ENCODE results near the gene MAPK1. TPM values are rescaled to one million over a fixed set of nuclear protein-coding genes. Genes with fewer than 3 reads are reported as not detected.
"Not testable (repeated sequence)": the region's sequence is repeated elsewhere in the genome, so short reads cannot be mapped to it uniquely, and the experiment has no call there.

MAPK1 gene
- total and polyA plus RNA-seq, 2 donors: 22.2 to 71.1 TPM

DNA sequence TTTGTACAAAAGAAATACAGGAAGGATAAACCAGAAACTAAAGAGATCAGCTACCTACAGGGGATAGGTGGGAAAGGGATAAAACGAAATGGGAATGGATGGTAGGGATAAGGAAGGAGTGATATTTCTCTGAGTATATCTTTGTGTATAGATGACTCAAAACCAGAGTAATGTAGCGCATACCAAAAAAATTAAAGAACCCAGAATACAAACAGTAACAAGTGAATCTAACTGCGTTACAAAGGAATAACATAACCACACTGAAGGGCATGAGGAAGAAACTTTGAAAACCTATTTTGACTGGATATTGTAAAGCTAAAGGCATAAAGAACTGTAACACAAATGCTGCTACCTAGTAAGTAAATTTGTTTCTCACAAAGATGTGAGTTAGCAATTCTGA lies 37.9 kb downstream of the MAPK1 start:
- WGBS: 97% methylated on average over 3 of the region's 3 CpGs
- Histone ChIP-seq H3K9me3 (ENCODE audit: control insufficient read depth in 2 of 2, insufficient read depth in 1 of 2, low read length in 1 of 2) (no peaks in the 10 kb centered on the region), H3K27ac (ENCODE audit: low read depth in 1 of 2, low read length in 1 of 2) (no peak overlapping the region), H3K36me3 (ENCODE audit: control insufficient read depth in 2 of 2, insufficient read depth in 2 of 2, low read length in 1 of 2) (peaks cover 4 to 6% of the 10 kb centered on the region in 2 donors), H3K4me1 (ENCODE audit: control insufficient read depth in 2 of 2, insufficient read depth in 2 of 2, low read length in 2 of 2) (peaks cover 0 to 3% of the 10 kb centered on the region in 2 donors), H3K4me3 (ENCODE audit: low read length in 2 of 2) (no peak overlapping the region), H3K27me3 (ENCODE audit: control insufficient read depth in 2 of 2, insufficient read depth in 1 of 2, low read length in 1 of 2) (no peaks in the 10 kb centered on the region)
- DNase-seq (ENCODE audit: low read depth in 6 of 9, low spot score in 9 of 9): no peak

DNA sequence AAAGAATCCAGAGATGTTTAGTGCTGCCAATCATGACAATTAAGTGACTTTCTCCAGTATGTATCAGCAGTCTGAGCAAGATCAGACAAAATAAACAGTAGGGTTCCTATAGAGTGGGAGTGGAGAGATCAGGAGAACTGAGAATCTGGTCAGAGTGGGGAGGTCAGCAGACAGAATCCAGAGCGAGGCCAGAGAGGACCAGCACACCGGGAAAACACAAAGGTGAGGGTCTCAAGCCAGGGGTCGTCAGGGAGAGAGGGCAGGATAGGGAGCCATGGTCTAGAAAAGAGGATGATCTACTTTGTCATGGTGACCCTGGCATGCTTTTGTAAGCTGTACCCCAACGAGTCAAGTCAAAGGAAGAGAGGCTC lies 39.2 kb downstream of the MAPK1 start:
- Histone ChIP-seq H3K36me3 (ENCODE audit: control insufficient read depth in 2 of 2, insufficient read depth in 2 of 2, low read length in 1 of 2) (peaks cover 4 to 6% of the 10 kb centered on the region in 2 donors), H3K4me1 (ENCODE audit: control insufficient read depth in 2 of 2, insufficient read depth in 2 of 2, low read length in 2 of 2) (peaks cover 0 to 3% of the 10 kb centered on the region in 2 donors), H3K4me3 (ENCODE audit: low read length in 2 of 2) (no peak overlapping the region), H3K27ac (ENCODE audit: low read depth in 1 of 2, low read length in 1 of 2) (peak overlapping the region in 1 of 2 donors; percentile 68), H3K27me3 (ENCODE audit: control insufficient read depth in 2 of 2, insufficient read depth in 1 of 2, low read length in 1 of 2) (no peaks in the 10 kb centered on the region), H3K9me3 (ENCODE audit: control insufficient read depth in 2 of 2, insufficient read depth in 1 of 2, low read length in 1 of 2) (no peaks in the 10 kb centered on the region)
- DNase-seq (ENCODE audit: low read depth in 6 of 9, low spot score in 9 of 9): no peak
- 94% methylated on average over 4 of the region's 4 CpGs for WGBS

DNA sequence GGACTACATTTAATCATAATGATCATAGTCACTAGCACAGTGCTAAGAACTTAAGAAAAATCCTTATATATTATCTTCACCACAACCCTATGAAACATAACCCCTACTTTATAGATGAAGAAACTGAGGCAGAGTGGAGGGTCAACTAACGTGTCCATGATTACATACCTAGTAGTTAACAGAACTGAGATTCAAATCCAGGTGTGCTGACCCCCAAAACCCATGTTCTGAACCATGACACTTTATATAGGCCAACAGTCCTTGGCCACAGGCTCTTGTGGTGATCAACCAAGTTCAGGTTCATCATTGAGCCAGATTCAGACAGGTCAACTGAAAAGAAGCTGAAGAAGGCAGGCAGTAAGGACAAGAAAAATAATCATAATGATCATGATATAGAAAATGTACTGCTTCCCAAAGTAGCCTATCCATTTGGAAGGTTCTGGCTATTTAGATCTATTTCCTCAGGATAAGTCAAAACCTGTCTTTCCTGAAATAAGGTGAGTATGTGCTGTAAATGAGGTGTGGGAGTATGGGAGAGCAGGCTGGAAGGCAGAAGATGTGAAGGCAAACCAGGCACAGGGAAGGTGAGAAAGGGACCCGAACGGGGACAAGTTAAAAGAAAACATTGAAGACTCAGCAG lies 39.7 kb downstream of the MAPK1 start:
- Histone ChIP-seq H3K4me1 (ENCODE audit: control insufficient read depth in 2 of 2, insufficient read depth in 2 of 2, low read length in 2 of 2) (peaks cover 0 to 3% of the 10 kb centered on the region in 2 donors), H3K4me3 (ENCODE audit: low read length in 2 of 2) (no peak overlapping the region), H3K27me3 (ENCODE audit: control insufficient read depth in 2 of 2, insufficient read depth in 1 of 2, low read length in 1 of 2) (no peaks in the 10 kb centered on the region), H3K36me3 (ENCODE audit: control insufficient read depth in 2 of 2, insufficient read depth in 2 of 2, low read length in 1 of 2) (peaks cover 4 to 6% of the 10 kb centered on the region in 2 donors), H3K9me3 (ENCODE audit: control insufficient read depth in 2 of 2, insufficient read depth in 1 of 2, low read length in 1 of 2) (no peaks in the 10 kb centered on the region), H3K27ac (ENCODE audit: low read depth in 1 of 2, low read length in 1 of 2) (peak overlapping the region in 1 of 2 donors; percentile 37)
- WGBS: 97% methylated on average over 3 of the region's 3 CpGs
- no peak for DNase-seq (ENCODE audit: low read depth in 6 of 9, low spot score in 9 of 9)

DNA sequence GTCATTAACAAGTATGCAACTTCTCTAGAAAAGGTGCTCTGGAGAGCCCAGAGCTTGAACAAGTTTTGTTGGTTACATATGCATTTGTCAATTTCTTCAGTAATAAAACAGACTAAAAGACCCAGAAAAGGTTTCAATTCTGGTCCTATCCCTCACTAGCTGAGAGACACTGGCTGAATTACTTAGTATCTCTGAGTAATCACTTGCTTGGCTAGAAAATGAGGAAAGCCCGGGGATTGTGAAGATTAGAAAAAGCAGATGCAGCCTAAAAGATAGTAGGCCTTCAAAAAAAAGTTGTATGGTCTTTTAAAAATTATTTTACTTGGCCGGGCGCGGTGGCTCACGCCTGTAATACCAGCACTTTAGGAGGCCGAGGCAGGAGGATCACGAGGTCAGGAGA lies 41.2 kb downstream of the MAPK1 start:
- Histone ChIP-seq H3K27me3 (ENCODE audit: control insufficient read depth in 2 of 2, insufficient read depth in 1 of 2, low read length in 1 of 2) (no peaks in the 10 kb centered on the region), H3K27ac (ENCODE audit: low read depth in 1 of 2, low read length in 1 of 2) (no peak overlapping the region), H3K4me3 (ENCODE audit: low read length in 2 of 2) (no peak overlapping the region), H3K36me3 (ENCODE audit: control insufficient read depth in 2 of 2, insufficient read depth in 2 of 2, low read length in 1 of 2) (no peaks in the 10 kb centered on the region), H3K9me3 (ENCODE audit: control insufficient read depth in 2 of 2, insufficient read depth in 1 of 2, low read length in 1 of 2) (no peaks in the 10 kb centered on the region), H3K4me1 (ENCODE audit: control insufficient read depth in 2 of 2, insufficient read depth in 2 of 2, low read length in 2 of 2) (peaks cover 0 to 3% of the 10 kb centered on the region in 2 donors)
- DNase-seq (ENCODE audit: low read depth in 6 of 9, low spot score in 9 of 9): no peak
- 99% methylated on average over 7 of the region's 7 CpGs for WGBS

DNA sequence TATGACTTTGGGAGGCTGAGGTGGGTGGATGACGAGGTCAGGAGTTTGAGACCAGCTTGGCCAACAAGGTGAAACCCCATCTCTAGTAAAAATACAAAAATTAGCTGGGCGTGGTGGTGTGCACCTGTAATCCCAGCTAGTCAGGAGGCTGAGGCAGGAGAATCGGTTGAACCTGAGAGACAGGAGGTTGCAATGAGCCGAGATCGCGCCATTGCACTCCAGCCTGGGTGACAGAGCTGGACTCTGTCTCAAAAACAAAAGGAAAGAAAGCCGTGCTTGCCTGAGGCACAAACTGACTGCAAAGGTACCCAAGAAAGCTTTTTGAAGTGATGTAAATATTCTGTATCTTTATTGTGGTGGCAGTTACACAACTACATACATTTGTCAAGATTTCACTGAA lies 42.5 kb downstream of the MAPK1 start:
- H3K36me3 ChIP-seq (ENCODE audit: control insufficient read depth in 2 of 2, insufficient read depth in 2 of 2, low read length in 1 of 2); H3K27me3 ChIP-seq (ENCODE audit: control insufficient read depth in 2 of 2, insufficient read depth in 1 of 2, low read length in 1 of 2); H3K4me1 ChIP-seq (ENCODE audit: control insufficient read depth in 2 of 2, insufficient read depth in 2 of 2, low read length in 2 of 2); H3K4me3 ChIP-seq (ENCODE audit: low read length in 2 of 2); H3K9me3 ChIP-seq (ENCODE audit: control insufficient read depth in 2 of 2, insufficient read depth in 1 of 2, low read length in 1 of 2); H3K27ac ChIP-seq (ENCODE audit: low read depth in 1 of 2, low read length in 1 of 2); DNase-seq (ENCODE audit: low read depth in 6 of 9, low spot score in 9 of 9): not testable (repeated sequence)
- 94% methylated on average over 7 of the region's 7 CpGs for WGBS

DNA sequence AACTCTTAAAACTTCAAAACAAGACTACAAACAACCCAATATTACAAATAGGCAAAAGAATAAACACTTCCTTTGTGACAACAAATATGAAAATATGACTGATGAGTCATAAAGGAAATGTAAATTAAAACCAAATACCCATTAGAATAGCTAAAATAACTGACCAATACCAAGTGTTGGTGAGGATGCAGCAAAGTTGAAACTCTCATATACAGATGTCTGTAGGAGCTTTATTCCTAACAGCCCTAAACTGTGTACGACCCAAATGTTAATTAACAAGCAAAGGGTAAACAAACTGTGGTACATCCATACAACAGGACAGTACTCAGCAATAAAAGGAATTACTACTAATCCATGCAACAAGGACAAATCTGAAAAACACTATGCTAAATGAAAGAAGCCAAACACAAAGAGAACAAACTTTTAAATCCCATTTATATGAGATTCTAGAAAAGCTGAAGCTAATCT lies 43.0 kb downstream of the MAPK1 start:
- no peaks in the 10 kb centered on the region for H3K27me3 ChIP-seq (ENCODE audit: control insufficient read depth in 2 of 2, insufficient read depth in 1 of 2, low read length in 1 of 2)
- 95% methylated on average over 1 of the region's 1 CpG for WGBS
- no peak overlapping the region for H3K4me3 ChIP-seq (ENCODE audit: low read length in 2 of 2)
- H3K36me3 ChIP-seq (ENCODE audit: control insufficient read depth in 2 of 2, insufficient read depth in 2 of 2, low read length in 1 of 2): no peaks in the 10 kb centered on the region
- DNase-seq (ENCODE audit: low read depth in 6 of 9, low spot score in 9 of 9): no peak
- H3K9me3 ChIP-seq (ENCODE audit: control insufficient read depth in 2 of 2, insufficient read depth in 1 of 2, low read length in 1 of 2): no peaks in the 10 kb centered on the region
- peaks cover 0 to 3% of the 10 kb centered on the region in 2 donors for H3K4me1 ChIP-seq (ENCODE audit: control insufficient read depth in 2 of 2, insufficient read depth in 2 of 2, low read length in 2 of 2)
- H3K27ac ChIP-seq (ENCODE audit: low read depth in 1 of 2, low read length in 1 of 2): no peak overlapping the region

DNA sequence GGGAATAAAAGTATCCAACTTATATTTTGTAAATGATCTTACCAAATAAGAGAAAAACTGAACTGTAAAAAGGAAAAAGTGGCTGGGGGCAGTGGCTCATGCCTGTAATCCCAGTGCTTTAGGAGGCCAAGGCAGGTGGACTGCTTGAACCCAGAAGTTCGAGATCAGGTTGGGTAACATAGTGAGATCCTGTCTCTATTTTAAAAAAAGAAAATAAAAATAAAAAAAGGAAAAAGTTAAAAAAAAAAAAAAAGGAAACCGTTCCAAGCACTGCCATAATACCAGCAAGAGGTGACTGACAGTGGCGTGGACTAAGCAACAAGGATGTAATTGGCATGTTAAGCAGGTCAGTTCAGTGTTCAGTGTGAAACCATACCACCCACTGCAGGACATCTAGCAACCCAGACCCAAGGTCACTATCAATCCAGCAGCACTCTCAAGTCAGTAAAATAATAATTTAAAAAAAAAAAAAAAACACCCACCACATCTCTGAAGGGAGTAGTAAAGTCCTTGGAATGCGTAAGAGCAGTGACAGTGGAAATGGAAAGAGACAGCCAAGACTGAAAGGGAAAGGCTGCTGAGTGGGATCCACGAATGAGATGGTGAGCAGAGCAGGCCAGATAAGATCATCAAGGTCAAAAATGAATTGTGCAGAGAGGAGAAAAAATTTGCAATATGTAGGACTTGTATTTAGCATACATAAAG lies 43.6 kb downstream of the MAPK1 start:
- no peaks in the 10 kb centered on the region for H3K9me3 ChIP-seq (ENCODE audit: control insufficient read depth in 2 of 2, insufficient read depth in 1 of 2, low read length in 1 of 2)
- no peak for DNase-seq (ENCODE audit: low read depth in 6 of 9, low spot score in 9 of 9)
- H3K27ac ChIP-seq (ENCODE audit: low read depth in 1 of 2, low read length in 1 of 2): no peak overlapping the region
- H3K4me1 ChIP-seq (ENCODE audit: control insufficient read depth in 2 of 2, insufficient read depth in 2 of 2, low read length in 2 of 2): peaks cover 0 to 7% of the 10 kb centered on the region in 2 donors
- 91% methylated on average over 5 of the region's 5 CpGs for WGBS
- H3K36me3 ChIP-seq (ENCODE audit: control insufficient read depth in 2 of 2, insufficient read depth in 2 of 2, low read length in 1 of 2): no peaks in the 10 kb centered on the region
- no peak overlapping the region for H3K4me3 ChIP-seq (ENCODE audit: low read length in 2 of 2)
- H3K27me3 ChIP-seq (ENCODE audit: control insufficient read depth in 2 of 2, insufficient read depth in 1 of 2, low read length in 1 of 2): no peaks in the 10 kb centered on the region

DNA sequence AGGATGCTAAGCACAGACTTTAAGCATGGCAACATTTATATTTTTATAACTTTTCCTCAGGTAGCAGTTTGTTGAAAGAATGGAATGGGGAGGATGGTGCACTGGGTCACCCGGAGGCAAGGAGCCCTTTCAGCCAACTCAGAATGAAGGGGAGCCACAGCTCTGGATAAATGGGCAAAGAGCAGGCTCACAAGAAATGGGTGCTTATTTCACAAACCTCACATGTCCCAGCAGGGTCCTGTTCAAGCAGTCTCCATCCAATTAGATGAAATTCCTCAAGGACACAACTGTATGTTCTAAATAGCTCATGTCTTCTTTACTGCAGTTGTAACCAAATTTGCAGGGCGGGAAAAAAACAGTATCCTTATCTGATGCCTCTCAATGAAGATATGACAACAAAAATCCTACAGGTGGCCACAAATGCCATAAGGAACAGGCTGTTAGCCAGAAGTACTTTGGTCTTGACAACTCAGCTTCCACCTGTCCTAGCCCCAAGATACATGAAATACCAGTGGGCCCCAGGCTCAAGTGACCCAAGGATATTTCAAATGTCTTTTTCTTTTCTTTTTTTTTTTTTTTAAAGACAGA lies 48.2 kb downstream of the MAPK1 start:
- DNase-seq (ENCODE audit: low read depth in 6 of 9, low spot score in 9 of 9): no peak
- no peak overlapping the region for H3K4me3 ChIP-seq (ENCODE audit: low read length in 2 of 2)
- WGBS: 97% methylated on average over 2 of the region's 2 CpGs
- no peaks in the 10 kb centered on the region for H3K27me3 ChIP-seq (ENCODE audit: control insufficient read depth in 2 of 2, insufficient read depth in 1 of 2, low read length in 1 of 2)
- H3K4me1 ChIP-seq (ENCODE audit: control insufficient read depth in 2 of 2, insufficient read depth in 2 of 2, low read length in 2 of 2): peaks cover 10 to 14% of the 10 kb centered on the region in 2 donors
- peaks cover 0 to 2% of the 10 kb centered on the region in 2 donors for H3K36me3 ChIP-seq (ENCODE audit: control insufficient read depth in 2 of 2, insufficient read depth in 2 of 2, low read length in 1 of 2)
- no peaks in the 10 kb centered on the region for H3K9me3 ChIP-seq (ENCODE audit: control insufficient read depth in 2 of 2, insufficient read depth in 1 of 2, low read length in 1 of 2)
- no peak overlapping the region for H3K27ac ChIP-seq (ENCODE audit: low read depth in 1 of 2, low read length in 1 of 2)

DNA sequence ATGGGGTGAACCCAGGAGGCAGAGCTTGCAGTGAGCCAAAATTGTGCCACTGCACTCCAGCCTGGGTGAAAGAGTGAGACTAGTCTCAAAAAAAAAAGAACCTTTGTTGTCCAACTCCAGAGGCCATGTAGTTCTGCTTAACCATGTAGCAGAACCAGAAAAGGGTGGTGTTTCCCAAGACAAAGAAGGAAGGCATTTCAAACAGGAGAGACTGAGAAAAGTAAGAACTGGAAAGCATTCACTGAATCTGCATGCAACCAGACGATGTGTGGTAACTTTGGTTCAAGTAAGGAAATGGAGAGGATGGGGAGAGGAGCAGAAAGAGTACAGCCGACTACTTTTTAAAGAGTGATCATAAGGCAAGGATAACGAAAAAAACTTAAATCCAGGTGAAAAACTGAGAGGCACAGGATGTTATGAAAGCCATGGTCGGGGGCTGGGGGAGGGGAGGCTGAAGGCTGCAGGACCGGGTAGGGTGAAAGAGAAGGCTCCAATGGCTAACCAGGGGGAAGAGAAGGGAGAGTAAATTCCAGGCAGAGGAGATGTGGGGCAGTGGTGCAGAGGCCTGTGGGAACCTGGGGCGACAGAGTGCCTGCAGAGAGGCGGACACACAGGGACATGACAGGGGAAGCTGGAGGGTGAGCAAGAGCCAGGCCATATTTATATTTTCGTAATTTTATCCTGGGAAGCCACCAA lies 48.8 kb downstream of the MAPK1 start:
- Histone ChIP-seq H3K36me3 (ENCODE audit: control insufficient read depth in 2 of 2, insufficient read depth in 2 of 2, low read length in 1 of 2) (peaks cover 0 to 2% of the 10 kb centered on the region in 2 donors), H3K27ac (ENCODE audit: low read depth in 1 of 2, low read length in 1 of 2) (no peak overlapping the region), H3K4me3 (ENCODE audit: low read length in 2 of 2) (no peak overlapping the region), H3K27me3 (ENCODE audit: control insufficient read depth in 2 of 2, insufficient read depth in 1 of 2, low read length in 1 of 2) (no peaks in the 10 kb centered on the region), H3K9me3 (ENCODE audit: control insufficient read depth in 2 of 2, insufficient read depth in 1 of 2, low read length in 1 of 2) (no peaks in the 10 kb centered on the region), H3K4me1 (ENCODE audit: control insufficient read depth in 2 of 2, insufficient read depth in 2 of 2, low read length in 2 of 2) (peaks cover 10 to 14% of the 10 kb centered on the region in 2 donors)
- no peak for DNase-seq (ENCODE audit: low read depth in 6 of 9, low spot score in 9 of 9)
- WGBS: 81% methylated on average over 8 of the region's 8 CpGs
